Adrenal gland (tissue), 5 donors: ENCODE results near the gene NUMA1.

Source experiments
- CTCF ChIP-seq, 6 experiments: fragments of 450-650 bp in 4 of 6; fragments of 200-600 bp in 2 of 6; sonication (generic) in 1 of 6; IDR thresholded peaks; 1 replicate in 5 of 6; 2 replicates in 1 of 6; pipeline versions ENCODE4 v1.5.1 to v1.8.0; 2016 to 2021; ENCODE audit warnings: antibody characterized with exemption in 6 of 6, mild to moderate bottlenecking in 2 of 6, moderate library complexity in 1 of 6
- POLR2A ChIP-seq, 2 donors: fragments of 450-650 bp; IDR thresholded peaks; one replicate each; pipeline ENCODE4 v1.6.1; 2017; ENCODE audit warnings: antibody characterized with exemption in 2 of 2, mild to moderate bottlenecking in 2 of 2, moderate library complexity in 1 of 2
- donor health status: DM: no; HTN: no; CAD: no.

GRCh38 chr11:72015511-72016061 lies 64.8 kb downstream of the NUMA1 start:
- no peak for TF ChIP-seq POLR2A (IDR thresholded peaks at IDR 0.05)
- TF ChIP-seq CTCF (IDR thresholded peaks at IDR 0.05) = peak in 1 of 6 experiments; percentile 31
